Lower leg skin (tissue), 3 donors: Measurements from ENCODE around the gene UBAC2.

ENCODE experiments used
- CTCF ChIP-seq, 3 donors: fragments of 450-650 bp; IDR thresholded peaks; one replicate each; pipeline ENCODE4 v1.5.1; 2016; ENCODE audit warnings: antibody characterized with exemption in 3 of 3, mild to moderate bottlenecking in 3 of 3, moderate library complexity in 2 of 3
- POLR2A ChIP-seq, 2 donors: fragments of 450-650 bp; IDR thresholded peaks; one replicate each; pipeline ENCODE4 v1.6.1; 2016 to 2017; ENCODE audit warnings: antibody characterized with exemption in 2 of 2, mild to moderate bottlenecking in 1 of 2, moderate library complexity in 1 of 2

- TF ChIP-seq POLR2A (IDR thresholded peaks at IDR 0.05) (no peak), CTCF (IDR thresholded peaks at IDR 0.05) (no peak)
These were observed 195.8 kb downstream of the UBAC2 start for GRCh38 chr13:99396446-99396845.
